Measurements from ENCODE around the gene SRP54. TPM values are rescaled to one million over a fixed set of nuclear protein-coding genes. Genes with fewer than 3 reads are reported as not detected.
"Not testable (repeated sequence)": the region's sequence is repeated elsewhere in the genome, so short reads cannot be mapped to it uniquely, and the experiment has no call there.

Gene SRP54
- polyA plus RNA-seq, 3 donors: 70.1 to 72.5 (median 72.2) TPM

DNA sequence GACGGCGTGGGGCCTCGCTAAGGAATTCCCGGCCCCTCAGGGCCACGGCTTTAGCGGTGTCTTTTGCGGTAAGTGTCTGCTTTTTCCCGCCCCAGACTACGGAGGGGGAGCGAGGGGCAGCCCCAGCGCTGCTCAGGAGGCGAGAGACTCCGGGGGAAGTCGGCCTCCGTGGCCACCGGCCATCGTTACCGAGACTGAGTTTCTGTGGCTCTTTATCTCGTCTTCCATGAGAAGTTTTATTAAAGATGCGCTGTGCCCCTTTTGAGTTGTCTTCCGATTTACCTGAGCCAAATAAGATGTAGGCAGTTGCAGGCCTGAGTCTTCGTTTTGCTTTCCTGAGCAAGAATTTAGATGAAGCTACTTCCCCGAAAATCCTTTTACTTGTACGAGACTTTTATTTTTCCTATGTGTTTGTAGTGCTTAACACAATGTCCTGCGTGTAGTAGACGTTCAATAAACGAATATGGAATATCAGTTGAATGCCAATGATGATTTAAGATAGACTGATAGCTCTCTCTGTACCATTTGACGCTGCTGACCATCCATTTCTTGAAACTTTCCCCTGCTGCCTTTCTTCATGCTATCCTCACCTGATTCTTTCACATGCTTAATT, 462 bp downstream of the SRP54 start:
- peak in 2 of 3 donors; percentile 2 to 8 for DNase-seq (ENCODE audit: low read depth in 3 of 3, low spot score in 2 of 3)

- no peak for DNase-seq (ENCODE audit: low read depth in 3 of 3, low spot score in 2 of 3)
Observed at GRCh38 chr14:34983786-34984185, 994 bp downstream of the SRP54 start.

DNA sequence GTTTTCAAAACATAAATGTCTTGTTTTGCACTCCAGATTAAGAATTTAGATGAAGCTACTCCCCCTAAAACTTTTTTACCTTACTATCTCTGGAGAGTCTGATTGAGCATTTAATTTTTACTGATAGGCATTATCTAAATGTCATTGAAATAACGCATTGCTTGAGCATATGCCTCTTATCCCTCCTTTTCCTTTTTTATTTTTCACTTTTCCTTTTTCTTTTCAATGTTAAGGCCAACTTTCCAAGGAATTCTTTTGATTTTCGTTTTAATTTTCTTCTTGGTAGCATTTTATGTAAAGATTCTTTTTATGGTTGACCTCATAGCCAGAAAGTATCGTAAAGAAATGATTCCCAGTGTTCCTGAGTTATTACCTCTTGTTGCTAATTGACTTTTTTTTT, 2.9 kb downstream of the SRP54 start:
- DNase-seq (ENCODE audit: low read depth in 3 of 3, low spot score in 2 of 3): no peak

DNA sequence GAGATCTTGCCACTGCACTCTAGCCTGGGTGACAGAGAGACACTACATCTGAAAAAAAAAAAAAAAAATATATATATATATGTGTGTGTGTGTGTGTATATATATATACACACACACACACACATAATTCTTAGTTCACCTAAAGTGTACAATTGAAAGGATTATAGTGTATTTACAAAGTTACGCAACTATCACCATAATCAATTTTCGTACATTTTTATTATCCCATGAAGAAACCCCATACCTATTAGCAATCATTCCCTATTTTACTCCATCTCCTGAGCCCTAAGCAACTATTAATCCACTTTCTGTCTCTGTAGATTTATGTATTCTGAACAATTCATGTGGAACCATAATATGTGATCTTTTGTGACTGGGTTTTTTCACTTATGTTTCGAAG, 4.4 kb downstream of the SRP54 start:
- DNase-seq (ENCODE audit: low read depth in 3 of 3, low spot score in 2 of 3): no peak

- no peak for DNase-seq (ENCODE audit: low read depth in 3 of 3, low spot score in 2 of 3)
Observed at GRCh38 chr14:34989762-34990161, 7.0 kb downstream of the SRP54 start.

DNA sequence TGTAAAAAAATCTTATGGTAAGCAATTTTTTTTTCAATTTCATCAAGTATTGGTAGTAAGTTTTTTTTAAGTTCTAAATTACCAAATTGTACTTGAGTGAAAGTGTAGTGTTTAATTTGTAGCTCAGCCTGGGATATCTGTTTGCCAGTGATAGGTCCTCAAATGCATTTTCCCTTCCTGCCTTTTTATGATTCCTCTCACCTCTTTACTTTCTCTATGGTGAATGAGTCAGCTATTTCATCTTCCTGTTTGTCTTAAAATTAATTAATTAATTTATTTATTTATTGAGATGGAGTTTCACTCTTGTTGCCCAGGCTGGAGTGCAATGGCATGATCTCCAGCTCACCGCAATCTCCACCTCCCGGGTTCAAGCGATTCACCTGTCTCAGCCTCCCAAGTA, 10.6 kb downstream of the SRP54 start:
- no peak for DNase-seq (ENCODE audit: low read depth in 3 of 3, low spot score in 2 of 3)

DNA sequence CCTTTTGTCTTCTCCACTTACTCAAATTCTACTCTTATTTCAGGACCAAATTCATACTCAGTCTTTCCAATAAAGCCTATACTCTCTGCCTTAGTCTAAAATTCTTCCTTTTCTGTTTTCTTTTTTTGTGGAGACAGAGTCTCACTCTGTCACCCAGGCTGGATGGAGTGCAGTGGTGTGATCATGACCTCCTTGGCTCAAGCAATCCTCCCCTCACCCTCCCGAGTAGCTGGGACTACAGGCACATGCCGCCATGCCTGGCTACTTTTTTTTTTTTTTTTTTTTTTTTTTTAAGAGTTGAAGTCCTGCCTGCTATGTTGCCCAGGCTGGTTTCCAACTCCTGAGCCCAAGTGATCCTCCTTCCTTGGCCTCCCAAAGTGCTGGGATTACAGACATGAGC, 11.9 kb downstream of the SRP54 start:
- DNase-seq (ENCODE audit: low read depth in 3 of 3, low spot score in 2 of 3): no peak

DNA sequence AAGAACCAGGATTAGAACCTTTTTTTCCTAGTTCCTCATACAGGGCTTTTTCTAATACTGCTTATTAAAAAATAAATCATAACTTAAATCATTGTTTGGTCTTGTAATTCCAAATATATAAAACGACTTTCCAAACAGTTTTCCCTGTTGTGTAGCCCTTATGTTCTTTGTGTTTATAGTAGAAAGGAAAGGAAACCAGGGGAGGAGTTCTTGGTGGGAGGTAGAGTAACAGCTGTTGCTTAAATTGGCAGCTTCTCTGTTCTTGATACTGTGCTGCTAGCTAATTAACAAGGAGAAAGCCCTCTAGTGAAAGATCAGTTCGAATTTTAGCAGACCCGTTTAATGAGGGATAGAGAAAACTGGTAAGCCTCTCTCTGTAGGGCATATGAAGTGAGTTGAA, 15.0 kb downstream of the SRP54 start:
- no peak for DNase-seq (ENCODE audit: low read depth in 3 of 3, low spot score in 2 of 3)

DNA sequence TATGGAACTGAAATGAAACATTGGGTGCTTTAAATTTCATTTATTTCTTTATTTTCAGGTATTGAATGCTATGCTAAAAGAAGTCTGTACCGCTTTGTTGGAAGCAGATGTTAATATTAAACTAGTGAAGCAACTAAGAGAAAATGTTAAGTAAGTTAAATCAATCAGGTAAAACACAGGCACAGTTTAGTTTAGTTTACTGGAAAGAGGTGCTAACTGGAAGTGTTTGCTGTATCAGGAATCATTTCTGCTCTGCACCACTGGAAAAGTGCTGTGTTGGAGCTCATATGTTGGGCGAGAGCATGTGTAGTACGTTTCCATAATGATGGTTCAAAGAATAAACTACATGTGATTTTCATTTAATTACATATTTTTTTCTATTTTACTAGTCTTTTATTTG, 16.7 kb downstream of the SRP54 start:
- DNase-seq (ENCODE audit: low read depth in 3 of 3, low spot score in 2 of 3): no peak

GRCh38 chr14:35001621-35002020, 18.8 kb downstream of the SRP54 start:
- no peak for DNase-seq (ENCODE audit: low read depth in 3 of 3, low spot score in 2 of 3)

- DNase-seq (ENCODE audit: low read depth in 3 of 3, low spot score in 2 of 3): no peak
Observed at GRCh38 chr14:35004839-35005238, 22.0 kb downstream of the SRP54 start.

- no peak for DNase-seq (ENCODE audit: low read depth in 3 of 3, low spot score in 2 of 3)
Observed at GRCh38 chr14:35016568-35016967, 33.8 kb downstream of the SRP54 start.

GRCh38 chr14:35020713-35021112, 37.9 kb downstream of the SRP54 start:
- no peak for DNase-seq (ENCODE audit: low read depth in 3 of 3, low spot score in 2 of 3)

GRCh38 chr14:35028435-35028834, 45.6 kb downstream of the SRP54 start:
- no peak for DNase-seq (ENCODE audit: low read depth in 3 of 3, low spot score in 2 of 3)

DNA sequence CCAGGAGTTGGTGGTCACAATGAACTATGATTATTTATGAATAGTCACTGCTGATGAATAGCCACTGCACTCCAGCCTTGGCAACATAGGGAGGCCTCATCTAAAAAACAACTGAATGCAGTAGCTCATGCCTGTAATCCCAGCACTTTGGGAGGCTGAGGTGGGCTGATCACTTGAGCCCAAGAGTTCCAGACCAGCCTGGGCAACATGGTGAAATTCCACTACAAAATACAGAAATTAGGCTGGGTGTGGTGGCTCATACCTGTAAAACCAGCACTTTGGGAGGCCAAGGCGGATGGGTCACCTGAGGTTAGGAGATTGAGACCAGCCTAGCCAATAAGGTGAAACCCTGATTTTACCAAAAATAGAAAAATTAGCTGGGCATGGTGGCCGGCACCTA, 49.8 kb downstream of the SRP54 start:
- no peak for DNase-seq (ENCODE audit: low read depth in 3 of 3, low spot score in 2 of 3)

GRCh38 chr14:35034440-35034833, 51.6 kb downstream of the SRP54 start:
- no peak for DNase-seq (ENCODE audit: low read depth in 3 of 3, low spot score in 2 of 3)

GRCh38 chr14:35034944-35035554, 52.3 kb downstream of the SRP54 start:
- not testable (repeated sequence) for DNase-seq (ENCODE audit: low read depth in 3 of 3, low spot score in 2 of 3)

GRCh38 chr14:35038312-35038711, 55.5 kb downstream of the SRP54 start:
- not testable (repeated sequence) for DNase-seq (ENCODE audit: low read depth in 3 of 3, low spot score in 2 of 3)

GRCh38 chr14:35042632-35043031, 59.8 kb downstream of the SRP54 start:
- DNase-seq (ENCODE audit: low read depth in 3 of 3, low spot score in 2 of 3): no peak

DNA sequence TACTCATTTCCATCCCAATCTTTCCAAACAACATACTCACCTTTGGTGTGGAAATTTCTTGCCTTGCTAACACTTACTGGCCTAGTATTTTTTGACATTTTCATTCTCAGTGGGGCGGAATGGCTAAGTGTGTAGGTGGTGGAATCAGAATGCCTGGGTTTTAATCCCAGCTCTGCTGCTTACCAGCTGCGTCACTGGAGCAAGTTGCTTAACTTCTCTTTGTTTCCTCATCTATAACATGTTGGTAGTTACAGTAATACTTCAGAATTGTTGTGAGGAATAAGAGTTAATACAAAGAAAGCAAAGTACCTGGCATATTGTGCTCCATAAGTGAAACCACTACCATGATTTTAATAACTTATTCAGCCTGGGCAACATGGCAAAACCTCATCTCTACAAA, 60.3 kb downstream of the SRP54 start:
- no peak for DNase-seq (ENCODE audit: low read depth in 3 of 3, low spot score in 2 of 3)

DNA sequence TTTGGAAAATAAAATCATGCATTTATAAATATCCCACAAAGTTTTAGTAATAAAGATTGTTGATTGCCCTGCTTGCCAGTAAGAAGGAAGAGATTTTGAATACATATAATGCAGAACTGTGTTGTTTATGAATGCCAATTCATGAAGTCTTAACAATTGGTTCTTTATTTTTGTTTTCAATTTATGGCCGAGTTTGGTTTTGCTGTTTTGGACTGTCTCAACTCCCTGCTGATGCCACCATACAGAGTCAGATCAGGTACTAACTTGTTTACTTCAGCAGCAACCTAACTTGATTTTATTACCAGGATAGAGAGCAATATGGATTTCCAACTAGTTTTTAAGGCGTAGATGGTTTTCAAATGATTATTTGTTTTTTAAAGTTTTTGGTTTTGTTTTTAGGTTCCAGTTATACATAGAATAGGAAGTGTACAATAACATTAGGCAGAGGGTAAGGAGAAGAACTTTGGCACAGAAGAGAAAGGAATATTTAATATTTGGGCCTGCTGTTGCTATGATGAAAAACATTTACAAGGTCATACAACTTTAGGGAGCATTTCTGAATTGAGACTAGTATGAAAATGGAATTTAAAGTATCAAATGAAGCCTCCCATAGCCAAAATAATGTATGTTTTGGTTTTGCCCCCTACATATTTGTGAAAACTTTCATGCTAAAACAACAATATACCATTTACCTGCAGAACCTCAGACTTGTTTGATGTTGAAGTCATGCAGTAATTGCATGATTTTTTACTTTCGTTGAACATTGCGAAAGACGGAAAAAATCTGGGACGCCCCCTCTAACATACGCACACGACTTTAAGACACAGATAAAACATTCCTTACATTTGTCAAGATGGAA, 62.4 kb downstream of the SRP54 start:
- no peak for DNase-seq (ENCODE audit: low read depth in 3 of 3, low spot score in 2 of 3)

- DNase-seq (ENCODE audit: low read depth in 3 of 3, low spot score in 2 of 3): no peak
Observed at GRCh38 chr14:35045798-35046047, 62.9 kb downstream of the SRP54 start.
